Neural cell (in vitro differentiated cells): ENCODE measurements around the gene PGAM2.
"Not testable (repeated sequence)": the region's sequence is repeated elsewhere in the genome, so short reads cannot be mapped to it uniquely, and the experiment has no call there.

Experiments
- CTCF ChIP-seq: fragments of 450-650 bp; IDR thresholded peaks from 2 replicates; pipeline ENCODE4 v1.5.1; 2014; ENCODE audit warnings: antibody characterized with exemption, mild to moderate bottlenecking, moderate library complexity; ENCODE audit not compliant: poor library complexity, severe bottlenecking
- EP300 ChIP-seq: fragments of 450-650 bp; conservative IDR thresholded peaks from 2 replicates; pipeline ENCODE4 v1.6.1; 2014; ENCODE audit warnings: antibody characterized with exemption, mild to moderate bottlenecking, moderate library complexity; ENCODE audit not compliant: poor library complexity, severe bottlenecking
- EZH2 ChIP-seq: fragments of 200-600, 300-800 bp; shearing (Covaris generic), sonication (generic); IDR thresholded peaks from 2 replicates; pipeline ENCODE4 v1.6.1; 2014; ENCODE audit warnings: antibody characterized with exemption, low read length, borderline replicate concordance, mild to moderate bottlenecking; ENCODE audit not compliant: insufficient read depth, poor library complexity, severe bottlenecking
- MXI1 ChIP-seq: fragments of 450-650 bp; conservative IDR thresholded peaks from 2 replicates; pipeline ENCODE4 v1.6.1; 2014; ENCODE audit warnings: antibody characterized with exemption, mild to moderate bottlenecking; ENCODE audit not compliant: poor library complexity, severe bottlenecking
- POLR2AphosphoS5 ChIP-seq: IDR thresholded peaks from 2 replicates; pipeline ENCODE4 v1.6.1; 2012
- TAF1 ChIP-seq: IDR thresholded peaks from 2 replicates; pipeline ENCODE4 v1.6.1; 2012; ENCODE audit warnings: low read depth

GRCh38 chr7:44037951-44038350 is 27.4 kb downstream of the PGAM2 start:
- TF ChIP-seq CTCF, MXI1, TAF1, EZH2, POLR2AphosphoS5, EP300: not testable (repeated sequence)
